HG03469 (cell line): ENCODE measurements around the gene CEP57.

Source experiments
- ATAC-seq: cut with Tn5 transposase; IDR thresholded peaks from one replicate; pipeline ENCODE4 v1.9.1; 2021; ENCODE audit warnings: mild to moderate bottlenecking, moderate library complexity, moderate number of reproducible peaks; ENCODE audit not compliant: unreplicated experiment

Gene CEP57

DNA sequence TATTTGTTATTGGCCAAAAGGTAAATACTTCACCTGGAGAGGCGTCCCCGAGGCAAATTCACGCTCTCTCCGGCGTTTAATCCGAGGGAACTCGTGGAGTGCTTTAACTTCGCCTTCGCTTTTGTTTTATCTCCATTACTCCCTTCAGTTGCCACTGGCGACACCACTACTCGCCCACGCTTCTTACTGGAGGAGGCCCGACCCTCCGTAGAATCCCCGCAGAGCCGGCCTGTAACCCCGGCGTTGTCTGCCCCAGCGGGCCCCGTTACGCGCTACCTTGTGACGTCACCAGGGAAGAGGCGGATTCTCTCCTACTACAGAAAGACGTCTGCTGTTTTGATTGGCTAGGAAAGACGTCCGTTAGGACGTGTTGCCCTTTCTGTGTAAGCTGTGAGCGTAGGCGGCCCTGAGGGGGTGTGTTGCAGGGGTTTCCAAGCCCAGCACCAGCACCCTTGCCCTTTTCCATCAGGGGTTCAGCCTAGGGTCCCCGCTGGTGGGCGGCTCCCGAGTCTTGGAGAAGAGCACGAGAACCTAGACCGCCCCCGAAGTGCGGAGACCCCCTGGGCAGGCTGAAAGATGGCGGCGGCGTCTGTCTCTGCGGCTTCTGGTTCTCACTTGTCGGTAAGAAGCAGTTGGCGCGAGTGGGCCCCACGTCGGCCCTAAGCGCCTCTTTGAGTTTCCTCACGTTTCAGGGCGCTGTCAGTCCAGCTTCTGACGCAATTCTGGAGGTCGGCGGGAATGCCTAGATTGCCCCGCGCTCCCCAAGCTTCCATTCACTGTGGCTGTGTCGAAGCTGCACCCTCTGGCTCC is at the start of gene CEP57:
CEP57 (plus strand) TSS at position 376 of the 810 bp plus-strand sequence; CDS start at position 577, 201 bp downstream.
- peak; percentile 61 for ATAC-seq

- ATAC-seq: no peak
Measured at GRCh38 chr11:95750101-95750500, 40.2 kb upstream of the CEP57 start.

GRCh38 chr11:95751515-95751914 is 38.8 kb upstream of the CEP57 start:
- no peak for ATAC-seq

DNA sequence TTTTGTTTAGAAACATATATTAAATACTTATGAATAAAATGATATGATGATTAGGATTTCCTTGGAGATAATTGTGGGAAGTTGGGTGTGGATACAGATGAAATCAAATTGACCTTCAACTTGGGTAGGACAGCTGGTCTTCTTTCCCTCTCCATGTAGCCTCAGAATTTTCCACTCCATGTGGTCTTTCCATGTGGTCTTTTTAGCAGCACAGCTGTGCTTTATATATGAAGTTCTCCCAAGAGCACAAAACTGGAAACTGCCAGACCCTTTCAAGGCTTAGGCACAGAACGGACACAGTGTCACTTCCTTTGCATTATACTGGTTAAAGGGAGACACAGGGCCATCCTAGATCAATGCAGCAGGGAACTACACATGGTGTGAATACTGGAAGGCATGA is 29.4 kb upstream of the CEP57 start:
- no peak for ATAC-seq

DNA sequence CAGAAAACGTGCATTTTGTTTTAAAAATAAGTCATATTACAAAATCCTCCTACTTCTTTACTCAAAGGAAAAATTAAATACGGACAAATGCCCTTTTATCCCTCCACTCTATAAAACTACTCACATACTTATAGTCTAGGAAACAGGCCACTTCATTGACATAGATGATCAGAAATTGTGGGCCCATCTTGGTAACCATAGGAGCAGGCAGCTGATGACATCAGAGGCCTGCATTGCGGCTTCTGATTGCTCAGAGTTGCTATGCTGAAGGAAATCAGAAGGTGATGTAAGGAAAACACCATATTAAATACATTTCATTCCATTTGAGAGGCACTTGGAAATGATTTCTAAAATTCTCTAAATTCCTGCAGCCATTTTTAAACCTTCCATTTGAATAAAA is 27.8 kb upstream of the CEP57 start:
- ATAC-seq: no peak

- no peak for ATAC-seq
Measured at GRCh38 chr11:95764267-95764898, 25.9 kb upstream of the CEP57 start.

DNA sequence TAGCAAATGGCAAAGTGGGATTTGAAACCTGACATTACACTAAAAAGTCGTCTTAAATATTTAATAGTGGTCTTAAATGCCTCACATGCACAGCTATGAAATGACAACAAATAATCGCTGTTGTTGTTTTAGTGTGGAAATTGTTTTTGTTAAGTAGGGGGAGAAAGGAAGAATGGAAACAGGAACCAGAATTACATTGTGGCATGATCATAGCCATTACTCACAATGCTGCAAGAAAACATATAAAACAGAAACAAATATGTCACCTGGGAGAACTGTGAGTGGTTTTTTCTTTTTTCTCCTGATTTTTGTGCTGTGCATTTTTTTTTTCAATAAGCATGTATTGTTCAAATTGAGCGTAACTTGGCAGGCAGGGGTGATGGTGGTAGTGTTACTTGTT is 23.6 kb upstream of the CEP57 start:
- no peak for ATAC-seq

DNA sequence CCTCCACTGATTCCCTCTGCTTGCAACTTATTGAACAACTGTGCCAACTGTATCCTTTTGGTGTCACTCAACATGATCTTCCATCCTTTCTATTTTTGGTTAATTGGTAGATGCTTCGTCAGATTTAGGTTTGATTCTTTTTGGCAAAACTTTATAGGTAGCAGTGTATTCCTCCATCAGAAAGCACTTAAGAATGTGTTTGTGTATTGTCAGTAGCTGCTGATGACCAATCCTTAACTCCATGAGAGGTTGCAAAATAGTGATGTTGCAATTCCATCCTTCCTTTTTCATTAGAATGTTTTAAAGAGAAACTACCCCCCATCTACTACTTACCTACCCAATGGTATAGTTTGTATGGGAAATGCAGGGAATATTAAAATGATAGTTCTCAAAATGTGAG is 22.8 kb upstream of the CEP57 start:
- no peak for ATAC-seq

- no peak for ATAC-seq
Measured at GRCh38 chr11:95768521-95768920, 21.8 kb upstream of the CEP57 start.

DNA sequence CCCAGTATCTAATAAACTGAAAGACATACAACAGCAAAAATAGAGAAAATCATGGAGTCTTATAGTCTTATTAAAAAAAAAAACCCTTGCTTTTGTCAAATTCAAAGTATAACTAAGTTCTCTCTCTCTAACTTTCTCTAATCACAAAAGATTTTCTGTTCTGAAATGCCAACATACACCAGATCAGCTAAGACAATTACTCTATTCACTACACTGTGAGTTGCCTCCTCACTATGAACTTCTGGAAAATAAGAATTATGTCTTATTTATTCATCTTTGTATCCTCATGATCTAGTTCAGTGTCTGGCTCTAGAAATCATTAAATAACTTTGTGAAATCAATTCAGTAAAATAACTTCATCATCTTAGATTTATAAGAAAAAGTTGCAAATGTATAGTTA is 13.4 kb upstream of the CEP57 start:
- ATAC-seq: no peak

DNA sequence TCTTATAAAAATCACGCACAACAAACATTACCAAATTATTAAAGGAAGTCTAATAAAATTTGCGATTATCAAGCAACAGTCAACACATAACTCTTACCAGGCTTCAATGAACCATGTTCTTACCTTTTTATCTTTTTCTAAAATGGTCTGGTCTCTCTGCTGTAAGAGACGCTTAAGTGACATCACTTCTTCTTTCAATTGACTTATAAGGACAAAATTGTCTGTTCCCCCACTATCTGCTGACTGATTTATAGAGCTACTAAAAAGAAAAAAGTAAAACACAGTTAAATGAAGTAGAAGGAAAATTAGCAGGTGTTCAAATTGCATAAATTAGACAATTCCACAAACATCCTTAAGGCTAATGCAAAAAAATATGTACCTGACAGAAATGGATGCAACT is 11.6 kb upstream of the CEP57 start:
- peak; percentile 41 for ATAC-seq

GRCh38 chr11:95780544-95780943 is 9.8 kb upstream of the CEP57 start:
- no peak for ATAC-seq

- ATAC-seq: no peak
Measured at GRCh38 chr11:95788921-95789505, 1.3 kb upstream of the CEP57 start.

- peak; percentile 59 for ATAC-seq
Measured at GRCh38 chr11:95789506-95790122, 684 bp upstream of the CEP57 start, which contains the start of gene FAM76B. TSS of gene FAM76B (minus strand) at chr11:95789782. CDS start at chr11:95789478, 304 bp downstream.

GRCh38 chr11:95790933-95791708 is 823 bp downstream of the CEP57 start:
- ATAC-seq: no peak

GRCh38 chr11:95791709-95792033 is 1.4 kb downstream of the CEP57 start:
- no peak for ATAC-seq

DNA sequence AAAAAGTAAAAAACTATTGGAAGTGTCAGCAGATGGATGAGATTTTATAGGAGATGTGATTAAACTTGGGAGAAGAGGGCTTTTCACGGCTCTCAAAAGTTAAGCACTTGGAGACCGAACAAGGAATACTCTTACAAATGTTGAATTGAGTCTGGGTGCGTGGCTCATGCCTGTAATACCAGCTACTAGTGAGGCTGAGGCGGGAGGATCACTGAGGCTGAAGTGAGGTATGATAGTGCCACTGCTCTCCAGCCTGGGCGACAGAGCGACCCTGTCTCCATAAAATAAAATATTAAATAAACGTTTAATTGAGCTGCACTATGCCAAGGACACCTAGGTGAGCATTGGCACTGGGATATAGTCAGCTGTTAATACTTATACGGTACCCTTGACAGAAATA is 1.9 kb downstream of the CEP57 start:
- no peak for ATAC-seq

- no peak for ATAC-seq
Measured at GRCh38 chr11:95792700-95793099, 2.4 kb downstream of the CEP57 start.

DNA sequence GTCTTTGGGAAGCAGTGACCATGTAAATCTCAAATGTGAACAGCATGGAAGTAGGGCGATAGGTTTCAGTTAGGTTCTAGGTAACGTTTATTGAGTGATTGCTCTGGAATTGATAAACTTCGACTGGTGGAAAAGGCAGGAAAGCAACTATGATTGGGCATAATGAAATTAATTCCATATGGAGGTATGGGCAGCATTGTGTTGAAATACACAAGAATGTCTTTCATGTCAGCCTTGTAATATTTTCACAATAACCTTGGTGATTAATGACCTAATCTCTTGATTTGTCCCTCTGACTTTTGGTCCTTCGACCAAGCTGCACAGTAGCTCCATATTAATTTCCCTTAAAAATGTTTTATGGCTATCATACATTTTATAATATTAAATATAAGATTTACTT is 2.8 kb downstream of the CEP57 start:
- ATAC-seq: no peak

DNA sequence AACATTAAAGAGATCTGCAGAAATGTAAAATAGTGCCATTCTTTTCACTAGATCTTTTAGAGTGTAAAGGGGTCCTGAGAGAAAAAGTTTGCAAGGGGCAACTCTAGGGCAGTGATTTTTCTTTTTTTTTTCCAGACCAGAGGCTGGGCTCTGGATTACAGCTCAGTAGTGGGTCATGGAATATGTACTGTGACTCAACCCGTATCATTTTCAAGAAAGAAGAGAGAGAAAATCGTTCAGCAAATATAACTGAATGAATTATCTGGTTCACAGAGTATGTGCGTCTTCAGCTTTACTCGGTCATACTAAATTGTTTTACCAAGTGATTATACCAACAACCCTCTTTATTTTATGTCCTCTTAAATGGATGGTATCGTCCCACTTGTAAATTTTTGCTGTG is 3.8 kb downstream of the CEP57 start:
- ATAC-seq: no peak
